Mesendoderm (in vitro differentiated cells): ENCODE data around the gene BRAF.
"Not testable (repeated sequence)": the region's sequence is repeated elsewhere in the genome, so short reads cannot be mapped to it uniquely, and the experiment has no call there.

Experiments used
- DNase-seq: peaks from one replicate; pipeline ENCODE4 v3.0.0; 2013
- H2AK5ac ChIP-seq: 2 replicates; pipeline ENCODE4 v1.6.1; 2013; ENCODE audit warnings: low read length, inconsistent platforms
- H2BK120ac ChIP-seq: 2 replicates; pipeline ENCODE4 v1.6.1; 2013; ENCODE audit warnings: low read depth, mild to moderate bottlenecking, low read length, moderate library complexity, mixed read lengths
- H2BK15ac ChIP-seq: replicated peaks from 2 replicates; pipeline ENCODE4 v1.6.1; 2013; ENCODE audit warnings: low read depth, mild to moderate bottlenecking, moderate library complexity
- H2BK5ac ChIP-seq: 2 replicates; pipeline ENCODE4 v1.6.1; 2013; ENCODE audit warnings: low read length, inconsistent platforms
- H3K18ac ChIP-seq: 2 replicates; pipeline ENCODE4 v1.6.1; 2013; ENCODE audit warnings: mild to moderate bottlenecking, low read length, mixed read lengths
- H3K23ac ChIP-seq: one replicate; pipeline ENCODE4 v1.6.1; 2013; ENCODE audit warnings: low read length
- H3K27ac ChIP-seq: 2 replicates; pipeline ENCODE4 v1.5.1; 2013; ENCODE audit warnings: low read depth, mild to moderate bottlenecking, inconsistent platforms, low read length, moderate library complexity
- H3K27me3 ChIP-seq: 2 replicates; pipeline ENCODE4 v1.6.1; 2013; ENCODE audit warnings: low read length, control low read depth, mild to moderate bottlenecking, inconsistent platforms; ENCODE audit not compliant: insufficient read depth, poor library complexity
- H3K36me3 ChIP-seq: 2 replicates; pipeline ENCODE4 v1.6.1; 2013; ENCODE audit warnings: low read length, inconsistent platforms; ENCODE audit not compliant: control insufficient read depth, insufficient read depth
- H3K4ac ChIP-seq: one replicate; pipeline ENCODE4 v1.6.1; 2013; ENCODE audit warnings: low read depth, mild to moderate bottlenecking, low read length, moderate library complexity
- H3K4me1 ChIP-seq: 2 replicates; pipeline ENCODE4 v1.6.1; 2013; ENCODE audit warnings: low read depth, low read length, inconsistent platforms; ENCODE audit not compliant: control insufficient read depth
- H3K4me2 ChIP-seq: 2 replicates; pipeline ENCODE4 v1.6.1; 2013; ENCODE audit warnings: low read length
- H3K4me3 ChIP-seq: 2 replicates; pipeline ENCODE4 v1.5.1; 2013; ENCODE audit warnings: mild to moderate bottlenecking, low read length
- H3K56ac ChIP-seq: one replicate; pipeline ENCODE4 v1.6.1; 2013; ENCODE audit warnings: low read length
- H3K79me1 ChIP-seq: 2 replicates; pipeline ENCODE4 v1.6.1; 2013; ENCODE audit warnings: low read length, inconsistent platforms
- H3K79me2 ChIP-seq: 2 replicates; pipeline ENCODE4 v1.6.1; 2013; ENCODE audit warnings: mild to moderate bottlenecking, low read length; ENCODE audit not compliant: control insufficient read depth, insufficient read depth
- H3K9ac ChIP-seq: 2 replicates; pipeline ENCODE4 v1.6.1; 2013; ENCODE audit warnings: low read length, inconsistent platforms
- H4K5ac ChIP-seq: one replicate; pipeline ENCODE4 v1.6.1; 2013; ENCODE audit warnings: low read length
- H4K8ac ChIP-seq: one replicate; pipeline ENCODE4 v1.6.1; 2013; ENCODE audit warnings: low read depth, mild to moderate bottlenecking, control low read depth, low read length, moderate library complexity
- WGBS: extraction: QIAGEN DNeasy Blood & Tissue Kit; methylation state at CpG from one replicate; pipeline ENCODE4 v1.1.7; 2013; ENCODE audit warnings: low lambda C conversion rate, missing lambda C conversion rate; ENCODE audit not compliant: insufficient coverage; ENCODE audit errors: extremely low coverage; 5-methylcytosine and 5-hydroxymethylcytosine counted together

The BRAF gene

DNA sequence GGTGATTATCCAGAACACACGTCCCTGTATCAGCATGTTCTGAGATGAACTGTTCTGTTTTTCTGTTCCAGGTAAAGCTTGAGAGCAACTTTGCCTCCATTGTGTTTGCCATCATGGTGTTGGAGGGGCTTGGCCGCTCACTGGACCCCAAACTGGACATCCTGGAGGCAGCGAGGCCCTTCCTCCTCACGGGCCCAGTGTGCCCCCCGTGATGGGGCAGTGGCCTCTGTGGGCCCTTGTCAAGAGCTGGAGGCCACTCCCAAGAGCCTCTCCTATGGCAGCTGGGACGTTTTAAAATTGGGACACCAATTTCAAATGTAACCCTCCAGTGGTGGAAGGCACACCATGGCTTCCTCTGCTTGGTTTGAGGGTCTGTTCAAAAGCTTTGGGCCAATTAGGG, 230.1 kb downstream of the BRAF start:
- no peak overlapping the region for H3K56ac ChIP-seq
- H3K27me3 ChIP-seq: no peaks in the 10 kb centered on the region
- no peak overlapping the region for H3K4ac ChIP-seq
- H4K5ac ChIP-seq: no peak overlapping the region
- no peak overlapping the region for H2BK15ac ChIP-seq
- H3K23ac ChIP-seq: no peak overlapping the region
- H3K4me3 ChIP-seq: no peak overlapping the region
- H3K79me1 ChIP-seq: peaks cover 8% of the 10 kb centered on the region
- no peak overlapping the region for H3K4me2 ChIP-seq
- no peak overlapping the region for H3K18ac ChIP-seq
- H3K9ac ChIP-seq: no peak overlapping the region
- WGBS: no CpG with 5 or more reads among the region's 6 CpGs
- no peak overlapping the region for H2BK5ac ChIP-seq
- no peaks in the 10 kb centered on the region for H3K36me3 ChIP-seq
- H2BK120ac ChIP-seq: no peak overlapping the region
- no peak overlapping the region for H4K8ac ChIP-seq
- no peak overlapping the region for H3K27ac ChIP-seq
- H3K4me1 ChIP-seq: no peaks in the 10 kb centered on the region
- no peak for DNase-seq
- H3K79me2 ChIP-seq: peaks cover 18% of the 10 kb centered on the region
- no peak overlapping the region for H2AK5ac ChIP-seq

DNA sequence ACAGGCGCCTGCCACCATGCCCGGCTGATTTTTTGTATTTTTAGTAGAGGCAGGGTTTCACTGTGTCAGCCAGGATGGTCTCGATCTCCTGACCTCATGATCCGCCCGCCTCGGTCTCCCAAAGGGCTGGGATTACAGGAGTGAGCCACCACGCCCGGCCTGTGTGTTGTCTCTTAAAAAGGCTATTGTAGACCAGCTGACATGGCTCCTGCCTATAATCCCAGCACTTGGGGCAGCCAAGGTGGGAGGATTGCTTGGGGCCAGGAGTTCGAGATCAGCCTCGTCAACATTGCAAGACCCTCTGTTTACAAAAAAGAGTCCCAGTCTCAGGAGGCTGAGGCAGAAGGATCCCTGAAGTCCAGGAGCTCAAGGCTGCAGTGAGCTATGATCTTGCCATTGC, 230.9 kb downstream of the BRAF start:
- H3K56ac ChIP-seq, H3K36me3 ChIP-seq, H3K4me3 ChIP-seq, H3K27ac ChIP-seq, H3K4ac ChIP-seq, DNase-seq, H3K79me1 ChIP-seq, H3K18ac ChIP-seq, H3K4me1 ChIP-seq, H4K8ac ChIP-seq, H3K4me2 ChIP-seq, H3K27me3 ChIP-seq, H2AK5ac ChIP-seq, H2BK5ac ChIP-seq, H4K5ac ChIP-seq, H2BK15ac ChIP-seq, H2BK120ac ChIP-seq, H3K23ac ChIP-seq, H3K9ac ChIP-seq: not testable (repeated sequence)
- WGBS: no CpG with 5 or more reads among the region's 10 CpGs
- H3K79me2 ChIP-seq: peaks cover 12% of the 10 kb centered on the region

- H4K5ac ChIP-seq: no peak overlapping the region
- H3K18ac ChIP-seq: no peak overlapping the region
- H3K23ac ChIP-seq: no peak overlapping the region
- H3K4ac ChIP-seq: no peak overlapping the region
- H2BK5ac ChIP-seq: no peak overlapping the region
- no peak overlapping the region for H2BK120ac ChIP-seq
- no peak overlapping the region for H3K56ac ChIP-seq
- H3K4me2 ChIP-seq: no peak overlapping the region
- H3K27ac ChIP-seq: no peak overlapping the region
- no peaks in the 10 kb centered on the region for H3K27me3 ChIP-seq
- no peak overlapping the region for H3K4me3 ChIP-seq
- no peak overlapping the region for H2BK15ac ChIP-seq
- peak; percentile 51 for DNase-seq
- no peaks in the 10 kb centered on the region for H3K4me1 ChIP-seq
- H3K9ac ChIP-seq: no peak overlapping the region
- H3K79me1 ChIP-seq: no peaks in the 10 kb centered on the region
- WGBS: no CpG with 5 or more reads among the region's 12 CpGs
- no peaks in the 10 kb centered on the region for H3K79me2 ChIP-seq
- no peaks in the 10 kb centered on the region for H3K36me3 ChIP-seq
- no peak overlapping the region for H2AK5ac ChIP-seq
- no peak overlapping the region for H4K8ac ChIP-seq
Measured at GRCh38 chr7:140691376-140692045, 233.2 kb downstream of the BRAF start.

- H3K4ac ChIP-seq: no peak overlapping the region
- no peak for DNase-seq
- H3K18ac ChIP-seq: no peak overlapping the region
- no peaks in the 10 kb centered on the region for H3K79me1 ChIP-seq
- H3K23ac ChIP-seq: no peak overlapping the region
- H3K4me1 ChIP-seq: no peaks in the 10 kb centered on the region
- H3K4me3 ChIP-seq: no peak overlapping the region
- H2BK5ac ChIP-seq: no peak overlapping the region
- no peak overlapping the region for H3K27ac ChIP-seq
- no peaks in the 10 kb centered on the region for H3K79me2 ChIP-seq
- no peak overlapping the region for H3K56ac ChIP-seq
- H2AK5ac ChIP-seq: no peak overlapping the region
- no peak overlapping the region for H3K4me2 ChIP-seq
- no peak overlapping the region for H3K9ac ChIP-seq
- no peaks in the 10 kb centered on the region for H3K36me3 ChIP-seq
- no peaks in the 10 kb centered on the region for H3K27me3 ChIP-seq
- H4K5ac ChIP-seq: no peak overlapping the region
- no CpG with 5 or more reads among the region's 16 CpGs for WGBS
- H2BK15ac ChIP-seq: no peak overlapping the region
- no peak overlapping the region for H2BK120ac ChIP-seq
- H4K8ac ChIP-seq: no peak overlapping the region
Measured at GRCh38 chr7:140689199-140690152, 235.3 kb downstream of the BRAF start.

- Histone ChIP-seq H2AK5ac (no peak overlapping the region), H3K79me2 (no peaks in the 10 kb centered on the region), H3K79me1 (no peaks in the 10 kb centered on the region), H3K4me1 (no peaks in the 10 kb centered on the region), H3K27ac (no peak overlapping the region), H4K8ac (no peak overlapping the region), H3K36me3 (no peaks in the 10 kb centered on the region), H3K4me3 (no peak overlapping the region), H3K23ac (no peak overlapping the region), H3K27me3 (no peaks in the 10 kb centered on the region), H3K4ac (no peak overlapping the region), H3K56ac (no peak overlapping the region), H2BK120ac (no peak overlapping the region), H3K4me2 (no peak overlapping the region), H2BK15ac (no peak overlapping the region), H2BK5ac (no peak overlapping the region), H3K9ac (no peak overlapping the region), H4K5ac (no peak overlapping the region), H3K18ac (no peak overlapping the region)
- no peak for DNase-seq
- WGBS: no CpG with 5 or more reads among the region's 6 CpGs
Measured at GRCh38 chr7:140688341-140688740, 236.4 kb downstream of the BRAF start.
